ENCODE results near the gene OTOS. TPM values are rescaled to one million over a fixed set of nuclear protein-coding genes. Genes with fewer than 3 reads are reported as not detected.
A peak's percentile ranks its signal among the peaks of the same experiment; 100 is the strongest.

OTOS gene
- total RNA-seq, 1 donor from 2014 or later = not detected

DNA sequence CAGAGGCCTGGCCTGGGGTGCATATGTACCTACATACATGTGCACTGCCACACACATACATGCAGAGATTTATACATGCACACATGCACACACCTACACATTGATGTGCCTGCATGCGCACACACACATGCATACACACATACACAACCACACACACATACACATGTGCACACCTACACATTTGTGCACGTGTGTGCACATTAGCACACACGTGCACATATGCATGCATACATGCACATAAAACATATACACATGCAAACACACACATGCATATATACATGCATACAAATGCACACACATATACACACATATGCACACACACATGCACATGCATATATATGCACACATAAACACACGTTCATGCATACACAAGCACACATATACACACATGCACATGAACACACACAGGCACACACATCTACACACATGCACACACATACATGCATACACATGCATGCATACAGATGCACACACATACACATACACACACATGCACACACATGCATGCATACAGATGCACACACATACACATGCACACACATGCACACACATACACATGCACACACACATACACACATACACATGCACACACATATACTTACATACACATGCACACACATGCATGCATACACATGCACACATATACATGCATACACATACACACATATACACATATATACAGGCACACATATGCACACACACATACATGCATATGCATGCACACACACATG is 23.6 kb upstream of the OTOS start:
- no peak for ATAC-seq
- TF ChIP-seq, protein P1, sequence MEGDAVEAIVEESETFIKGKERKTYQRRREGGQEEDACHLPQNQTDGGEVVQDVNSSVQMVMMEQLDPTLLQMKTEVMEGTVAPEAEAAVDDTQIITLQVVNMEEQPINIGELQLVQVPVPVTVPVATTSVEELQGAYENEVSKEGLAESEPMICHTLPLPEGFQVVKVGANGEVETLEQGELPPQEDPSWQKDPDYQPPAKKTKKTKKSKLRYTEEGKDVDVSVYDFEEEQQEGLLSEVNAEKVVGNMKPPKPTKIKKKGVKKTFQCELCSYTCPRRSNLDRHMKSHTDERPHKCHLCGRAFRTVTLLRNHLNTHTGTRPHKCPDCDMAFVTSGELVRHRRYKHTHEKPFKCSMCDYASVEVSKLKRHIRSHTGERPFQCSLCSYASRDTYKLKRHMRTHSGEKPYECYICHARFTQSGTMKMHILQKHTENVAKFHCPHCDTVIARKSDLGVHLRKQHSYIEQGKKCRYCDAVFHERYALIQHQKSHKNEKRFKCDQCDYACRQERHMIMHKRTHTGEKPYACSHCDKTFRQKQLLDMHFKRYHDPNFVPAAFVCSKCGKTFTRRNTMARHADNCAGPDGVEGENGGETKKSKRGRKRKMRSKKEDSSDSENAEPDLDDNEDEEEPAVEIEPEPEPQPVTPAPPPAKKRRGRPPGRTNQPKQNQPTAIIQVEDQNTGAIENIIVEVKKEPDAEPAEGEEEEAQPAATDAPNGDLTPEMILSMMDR (IDR thresholded peaks at IDR 0.05) = no peak
- H3K27ac ChIP-seq = no peak overlapping the region
- no peaks in the 10 kb centered on the region for H3K9me3 ChIP-seq
- DNase-seq = no peak
- no peaks in the 10 kb centered on the region for H3K36me3 ChIP-seq
- no peak overlapping the region for H3K4me3 ChIP-seq
- intact Hi-C loops (cut with DNase I) = no loop called here
- H3K27me3 ChIP-seq = peaks cover 7% of the 10 kb centered on the region
- no peaks in the 10 kb centered on the region for H3K4me1 ChIP-seq

- Histone ChIP-seq H3K36me3 (no peaks in the 10 kb centered on the region), H3K27me3 (peaks cover 7% of the 10 kb centered on the region), H3K4me3 (no peak overlapping the region), H3K4me1 (no peaks in the 10 kb centered on the region), H3K27ac (no peak overlapping the region), H3K9me3 (no peaks in the 10 kb centered on the region)
- TF ChIP-seq, protein P1 (IDR thresholded peaks at IDR 0.05) = no peak
- intact Hi-C loops (cut with DNase I) = no loop called here
- DNase-seq (peak; percentile 46), ATAC-seq (no peak)
These were observed 22.7 kb upstream of the OTOS start for GRCh38 chr2:240162939-240163714.

DNA sequence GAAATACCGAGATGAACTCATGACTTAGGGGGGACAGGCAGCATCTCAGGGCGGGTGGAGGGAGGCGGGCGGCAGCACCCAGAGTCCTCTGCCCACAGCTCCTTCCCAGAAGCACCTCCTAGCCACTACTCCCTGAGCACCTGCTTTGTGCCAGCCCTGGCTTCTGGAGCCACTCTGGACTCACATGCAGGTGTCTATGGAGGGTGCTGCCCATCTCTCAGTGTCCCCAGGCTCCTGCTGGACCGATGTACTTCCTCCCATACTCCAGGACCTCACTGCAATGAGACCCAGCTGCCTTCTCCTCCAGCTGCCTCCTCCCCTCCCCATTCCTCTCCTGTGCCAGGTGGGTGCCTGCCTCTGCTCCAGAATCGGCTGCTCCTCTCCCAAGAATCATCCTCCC is 22.1 kb upstream of the OTOS start:
- DNase-seq (peak; percentile 41), ATAC-seq (no peak)
- Histone ChIP-seq H3K27me3 (peaks cover 7% of the 10 kb centered on the region), H3K4me1 (no peaks in the 10 kb centered on the region), H3K27ac (no peak overlapping the region), H3K4me3 (no peak overlapping the region), H3K36me3 (no peaks in the 10 kb centered on the region), H3K9me3 (no peaks in the 10 kb centered on the region)
- TF ChIP-seq, protein P1 (IDR thresholded peaks at IDR 0.05) = no peak
- intact Hi-C loops (cut with DNase I) = no loop called here

GRCh38 chr2:240162032-240162431 is 21.6 kb upstream of the OTOS start:
- Histone ChIP-seq H3K36me3 (no peaks in the 10 kb centered on the region), H3K4me3 (no peak overlapping the region), H3K27me3 (peaks cover 7% of the 10 kb centered on the region), H3K4me1 (no peaks in the 10 kb centered on the region), H3K9me3 (no peaks in the 10 kb centered on the region), H3K27ac (no peak overlapping the region)
- TF ChIP-seq, protein P1 (IDR thresholded peaks at IDR 0.05) = no peak
- DNase-seq = peak; percentile 22
- intact Hi-C loops (cut with DNase I) = no loop called here
- no peak for ATAC-seq

- peaks cover 7% of the 10 kb centered on the region for H3K27me3 ChIP-seq
- no peaks in the 10 kb centered on the region for H3K4me1 ChIP-seq
- DNase-seq (peak; percentile 46), ATAC-seq (no peak)
- TF ChIP-seq, protein P1 (IDR thresholded peaks at IDR 0.05) = no peak
- H3K9me3 ChIP-seq = no peaks in the 10 kb centered on the region
- intact Hi-C loops (cut with DNase I) = no loop called here
- H3K36me3 ChIP-seq = no peaks in the 10 kb centered on the region
- H3K4me3 ChIP-seq = no peak overlapping the region
- H3K27ac ChIP-seq = no peak overlapping the region
These were observed 20.8 kb upstream of the OTOS start for GRCh38 chr2:240161087-240161750.
